Right forelimb (tissue), 1 donor: ENCODE measurements around the gene VTI1A.
"Not testable (repeated sequence)": the region's sequence is repeated elsewhere in the genome, so short reads cannot be mapped to it uniquely, and the experiment has no call there.

Source experiments
- DNase-seq: peaks from one replicate; pipeline ENCODE4 v3.0.0-alpha.2; 2018

Gene VTI1A

GRCh38 chr10:112844681-112845544 is 397.9 kb downstream of the VTI1A start:
- DNase-seq: no peak

DNA sequence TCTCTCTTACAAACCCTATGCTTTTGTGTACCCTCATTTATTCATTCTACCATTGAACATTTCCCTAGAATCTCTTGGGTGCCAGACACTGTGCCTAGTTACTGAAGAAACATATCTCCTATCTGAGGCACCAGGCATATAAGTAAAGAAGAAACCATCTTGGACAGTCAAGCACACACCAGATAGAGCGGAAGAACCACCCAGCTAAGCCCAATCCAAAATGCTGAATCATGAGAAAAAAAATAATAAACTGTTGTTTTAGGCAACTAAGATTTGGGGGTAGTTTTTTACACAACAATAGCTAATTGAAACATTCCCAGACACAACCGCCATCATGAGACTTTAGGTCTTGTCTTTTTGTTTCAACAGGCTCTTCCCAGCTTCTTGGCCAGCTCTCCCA is 400.8 kb downstream of the VTI1A start:
- DNase-seq: no peak

DNA sequence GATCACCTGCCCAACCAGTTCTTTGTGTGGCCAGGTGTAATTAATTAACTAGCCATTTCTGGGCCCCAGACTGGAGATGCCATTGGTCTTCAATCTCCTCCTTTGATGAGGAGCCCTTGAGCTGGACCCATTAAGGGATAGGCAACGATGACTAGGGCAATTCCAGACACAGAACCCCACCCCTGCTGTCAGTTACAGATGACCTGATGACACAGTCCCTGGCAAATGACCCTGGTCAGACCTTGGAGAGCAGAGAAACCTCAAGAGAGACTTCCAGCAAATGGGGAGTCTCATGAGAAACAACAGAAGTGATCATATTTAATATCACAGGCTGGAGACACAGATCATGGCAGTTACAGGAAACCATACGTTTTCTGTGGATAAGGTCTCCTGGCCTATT is 401.2 kb downstream of the VTI1A start:
- DNase-seq: no peak

- DNase-seq: no peak
Observed at GRCh38 chr10:112848868-112849430, 401.9 kb downstream of the VTI1A start.

DNA sequence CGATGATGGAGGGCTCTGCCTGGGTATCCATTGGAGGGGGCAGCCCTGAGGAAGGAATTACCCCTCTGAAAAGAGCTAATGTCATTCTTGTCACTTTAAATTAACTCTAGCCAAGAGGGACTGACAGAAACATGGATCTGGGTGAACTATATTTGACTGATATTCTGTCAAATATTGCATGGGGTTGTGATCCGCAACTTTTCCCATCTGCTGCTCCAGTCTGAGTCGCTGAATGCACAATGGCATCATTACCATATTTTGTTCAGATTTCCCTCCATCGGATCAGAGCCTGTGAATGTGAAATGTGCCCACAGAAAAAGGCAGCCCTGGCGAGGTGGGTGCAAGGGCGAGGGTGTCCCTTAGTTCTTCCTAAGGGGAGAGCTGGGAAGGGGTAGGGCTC is 402.5 kb downstream of the VTI1A start:
- DNase-seq: no peak

- no peak for DNase-seq
Observed at GRCh38 chr10:112851181-112851580, 404.2 kb downstream of the VTI1A start.

DNA sequence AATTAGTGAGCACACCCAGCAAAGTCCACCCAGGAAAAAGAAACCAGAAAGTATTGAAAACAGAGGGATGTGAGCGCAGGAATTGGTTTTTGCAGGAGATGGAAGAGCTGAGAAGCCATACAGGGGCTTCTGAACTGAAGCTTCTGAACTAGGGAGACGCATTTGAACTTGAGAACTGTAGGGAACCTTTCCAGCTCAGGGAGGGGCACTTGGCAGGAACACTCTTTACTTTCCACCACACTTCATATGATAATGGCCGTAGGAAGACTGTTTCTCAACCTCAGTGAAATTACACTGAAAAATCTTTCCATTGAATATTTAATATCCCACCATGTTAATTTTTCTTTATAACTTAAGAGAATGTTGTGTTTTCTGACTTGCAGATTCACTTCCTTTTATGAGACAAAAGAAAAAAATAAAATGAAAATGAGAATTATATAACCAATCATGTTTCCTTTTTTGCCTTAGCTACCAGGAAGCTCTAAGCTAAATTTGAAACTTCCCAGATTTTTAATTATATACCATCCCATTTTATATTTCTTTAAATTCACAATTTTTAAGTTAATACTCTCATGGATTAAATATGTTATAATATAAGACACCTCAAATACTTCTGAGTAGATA is 404.7 kb downstream of the VTI1A start:
- no peak for DNase-seq

- no peak for DNase-seq
Observed at GRCh38 chr10:112852306-112852705, 405.3 kb downstream of the VTI1A start.

- no peak for DNase-seq
Observed at GRCh38 chr10:112855134-112855533, 408.1 kb downstream of the VTI1A start.

- no peak for DNase-seq
Observed at GRCh38 chr10:112857493-112857892, 410.5 kb downstream of the VTI1A start.

GRCh38 chr10:112858986-112859651 is 412.1 kb downstream of the VTI1A start:
- no peak for DNase-seq

DNA sequence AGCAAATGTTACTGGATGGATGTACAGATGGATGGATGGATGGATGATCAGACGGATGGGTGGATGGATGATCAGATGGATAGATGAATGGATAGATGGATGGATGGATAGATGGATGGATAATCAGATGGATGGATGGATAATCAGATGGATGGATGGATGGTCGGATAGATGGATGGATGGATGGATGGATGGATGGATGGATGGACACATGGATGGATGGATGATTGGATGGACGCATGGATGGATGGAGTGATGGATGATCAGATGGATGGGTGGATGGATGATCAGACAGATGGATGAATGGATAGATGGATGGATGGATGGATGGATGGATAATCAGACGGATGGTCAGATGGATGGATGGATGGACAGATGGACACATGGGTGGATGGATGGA is 412.8 kb downstream of the VTI1A start:
- DNase-seq: no peak

DNA sequence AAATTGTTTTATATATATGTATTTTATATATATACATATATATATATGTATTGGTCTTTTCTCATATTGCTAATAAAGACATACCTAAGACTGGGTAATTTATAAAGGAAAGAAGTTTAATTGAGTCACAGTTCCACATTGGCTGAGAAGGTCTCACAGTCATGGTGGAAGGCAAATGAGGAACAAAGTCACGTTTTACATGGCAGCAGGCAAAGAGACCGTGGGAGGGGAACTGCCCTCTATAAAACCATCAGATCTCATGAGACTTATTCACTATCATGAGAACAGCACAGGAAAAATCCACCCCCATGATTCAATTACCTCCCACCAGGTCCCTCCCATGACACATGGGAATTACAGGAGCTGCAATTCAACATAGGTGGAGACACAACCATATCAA is 416.4 kb downstream of the VTI1A start:
- not testable (repeated sequence) for DNase-seq
